ENCODE data around the gene ATP10D. TPM values are rescaled to one million over a fixed set of nuclear protein-coding genes. Genes with fewer than 3 reads are reported as not detected.

ATP10D gene
- total and polyA plus RNA-seq, 2 donors (not counting 3 experiments of a cell fraction or from before 2014, with no cell fraction given): 34.1 to 40.2 TPM

DNA sequence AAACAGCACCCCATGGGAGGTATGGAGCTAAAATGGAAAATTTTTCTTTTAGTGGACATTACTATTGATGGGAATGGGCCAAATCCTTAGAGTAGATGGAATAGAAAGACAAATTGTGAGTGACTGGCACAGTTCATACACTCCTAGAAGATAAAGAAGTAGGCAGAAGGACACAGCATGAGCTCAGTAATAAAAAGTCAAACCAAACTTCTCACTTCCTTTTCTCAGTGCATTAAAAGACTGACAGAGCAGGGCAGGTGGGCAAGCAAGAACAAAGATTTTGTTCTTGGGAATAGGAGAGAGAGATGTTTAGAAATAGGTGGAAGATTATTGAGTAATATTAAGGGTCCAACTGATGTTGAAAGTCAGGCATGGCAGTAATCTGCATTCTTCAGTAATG, 132.5 kb downstream of the ATP10D start:
- Histone ChIP-seq H3K79me2 (ENCODE audit: control insufficient read depth, insufficient read depth, low read length) (no peaks in the 10 kb centered on the region), H3K4me1 (ENCODE audit: control insufficient read depth, extremely low read depth, insufficient read depth, low read length) (no peaks in the 10 kb centered on the region), H4K20me1 (replicated peaks; ENCODE audit: control insufficient read depth, extremely low read depth, insufficient read depth, low read length) (no peaks in the 10 kb centered on the region), H3K27me3 (ENCODE audit: control insufficient read depth in 2 of 2, insufficient read depth in 2 of 2, low read length in 2 of 2) (peaks cover 0 to 2% of the 10 kb centered on the region in 2 experiments), H3K9ac (replicated peaks; ENCODE audit: extremely low read depth, insufficient read depth, low read length) (no peak overlapping the region), H3K9me3 (replicated peaks; ENCODE audit: control insufficient read depth, insufficient read depth, low read length) (no peaks in the 10 kb centered on the region), H3K36me3 (ENCODE audit: control insufficient read depth in 2 of 2, extremely low read depth in 1 of 2, insufficient read depth in 2 of 2, low read length in 2 of 2) (no peaks in the 10 kb centered on the region), H3K4me3 (replicated peaks in 1 of 3; ENCODE audit: insufficient read depth in 1 of 3, low read depth in 1 of 3, low read length in 3 of 3) (no peak overlapping the region), H3K4me2 (ENCODE audit: insufficient read depth, low read length) (no peak overlapping the region), H2AFZ (ENCODE audit: low read depth, low read length) (no peak overlapping the region), H3K27ac (ENCODE audit: insufficient read depth, low read depth, low read length) (no peak overlapping the region), H3K9me1 (replicated peaks; ENCODE audit: control insufficient read depth, extremely low read depth, insufficient read depth, low read length) (peaks cover 2% of the 10 kb centered on the region)
- DNase-seq (ENCODE audit: low read depth, low spot score) (no peak), FAIRE-seq (no peak)
- ChIA-PET CTCF (interaction anchor here (1.1 kb wide), 1 partner anchor 12 kb away, joined by 4 read pairs; no protein-coding TSS in a partner anchor), POLR2A (no interaction called here)
- intact Hi-C loops (cut with micrococcal nuclease) (no loop called here), dilution Hi-C loops (cut with MboI; ENCODE audit: extremely low pct_ligation_motif_present, low sequenced_read_pairs) (no loop called here)
- no peak for TF ChIP-seq EZH2 (IDR thresholded peaks at IDR 0.05; ENCODE audit: borderline replicate concordance, low read depth, low read length, severe bottlenecking)
- no peak for TF ChIP-seq MAX (IDR thresholded peaks at IDR 0.05; ENCODE audit: insufficient read depth, insufficient read length)
- no peak for TF ChIP-seq JUN (IDR thresholded peaks at IDR 0.05; ENCODE audit: borderline replicate concordance, insufficient read depth, insufficient read length, low read depth)
- no peak for TF ChIP-seq POLR2A (IDR thresholded peaks at IDR 0.05; ENCODE audit: low read depth, low read length)
- TF ChIP-seq MYC (IDR thresholded peaks at IDR 0.05; ENCODE audit: low read depth, low read length): no peak
- TF ChIP-seq FOS (IDR thresholded peaks at IDR 0.05; ENCODE audit: borderline replicate concordance, insufficient read depth, low read length): no peak
- TF ChIP-seq GATA2 (IDR thresholded peaks at IDR 0.05; ENCODE audit: insufficient read depth, insufficient read length, low read depth, low read length): no peak
- TF ChIP-seq, protein P1, sequence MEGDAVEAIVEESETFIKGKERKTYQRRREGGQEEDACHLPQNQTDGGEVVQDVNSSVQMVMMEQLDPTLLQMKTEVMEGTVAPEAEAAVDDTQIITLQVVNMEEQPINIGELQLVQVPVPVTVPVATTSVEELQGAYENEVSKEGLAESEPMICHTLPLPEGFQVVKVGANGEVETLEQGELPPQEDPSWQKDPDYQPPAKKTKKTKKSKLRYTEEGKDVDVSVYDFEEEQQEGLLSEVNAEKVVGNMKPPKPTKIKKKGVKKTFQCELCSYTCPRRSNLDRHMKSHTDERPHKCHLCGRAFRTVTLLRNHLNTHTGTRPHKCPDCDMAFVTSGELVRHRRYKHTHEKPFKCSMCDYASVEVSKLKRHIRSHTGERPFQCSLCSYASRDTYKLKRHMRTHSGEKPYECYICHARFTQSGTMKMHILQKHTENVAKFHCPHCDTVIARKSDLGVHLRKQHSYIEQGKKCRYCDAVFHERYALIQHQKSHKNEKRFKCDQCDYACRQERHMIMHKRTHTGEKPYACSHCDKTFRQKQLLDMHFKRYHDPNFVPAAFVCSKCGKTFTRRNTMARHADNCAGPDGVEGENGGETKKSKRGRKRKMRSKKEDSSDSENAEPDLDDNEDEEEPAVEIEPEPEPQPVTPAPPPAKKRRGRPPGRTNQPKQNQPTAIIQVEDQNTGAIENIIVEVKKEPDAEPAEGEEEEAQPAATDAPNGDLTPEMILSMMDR (IDR thresholded peaks at IDR 0.05; ENCODE audit: extremely low read depth in 1 of 2, insufficient read depth in 1 of 2, low read depth in 1 of 2, low read length in 2 of 2): no peak
- no peak for TF ChIP-seq POLR2AphosphoS5 (IDR thresholded peaks at IDR 0.05; ENCODE audit: insufficient read depth, low read depth, low read length)
- no TSS peak for BruUV-seq (replicated peaks)
